HepG2 (cell line): ENCODE results near the gene ATG4B. TPM values are rescaled to one million over a fixed set of nuclear protein-coding genes. Genes with fewer than 3 reads are reported as not detected.
A peak's percentile ranks its signal among the peaks of the same experiment; 100 is the strongest.

ENCODE experiments used
- ARID4A ChIP-seq: sonication (generic); formaldehyde crosslinking; IDR thresholded peaks from 2 replicates; pipeline ENCODE4 v1.5.0; 2020; ENCODE audit warnings: mild to moderate bottlenecking, missing genetic modification reagents, borderline replicate concordance
- ETV6 ChIP-seq: sonication (generic); formaldehyde crosslinking; conservative IDR thresholded peaks from 2 replicates; pipeline ENCODE4 v1.4.0; 2020; ENCODE audit warnings: missing genetic modification reagents
- GMEB1 ChIP-seq: sonication (generic); formaldehyde crosslinking; IDR thresholded peaks from 2 replicates; pipeline ENCODE4 v1.5.1; 2020; ENCODE audit warnings: missing genetic modification reagents, mild to moderate bottlenecking, borderline replicate concordance
- HHEX ChIP-seq: IDR thresholded peaks from 2 replicates; pipeline ENCODE4 v1.6.1; 2016; ENCODE audit warnings: control low read depth
- IKZF1 ChIP-seq: fragments of 450-650 bp; IDR thresholded peaks from 2 replicates; pipeline ENCODE4 v1.7.1; 2016
- ISL2 ChIP-seq: sonication (generic); formaldehyde crosslinking; IDR thresholded peaks from 2 replicates; pipeline ENCODE4 v1.5.0; 2020; ENCODE audit warnings: missing genetic modification reagents
- RFX3 ChIP-seq: IDR thresholded peaks from 2 replicates; pipeline ENCODE4 v1.6.1; 2016; ENCODE audit warnings: missing biosample characterization, missing genetic modification reagents
- USF2 ChIP-seq, 2 experiments: sonication (generic) in 1 of 2; formaldehyde crosslinking in 1 of 2; IDR thresholded peaks; 2 replicates each; pipeline versions ENCODE4 v1.5.1 to v1.6.1; 2011 to 2020; ENCODE audit warnings: borderline replicate concordance in 1 of 2, low read depth in 1 of 2, low read length in 1 of 2, mild to moderate bottlenecking in 1 of 2, missing genetic modification reagents in 1 of 2, moderate library complexity in 1 of 2
- ZFP90 ChIP-seq: sonication (generic); formaldehyde crosslinking; IDR thresholded peaks from 2 replicates; pipeline ENCODE4 v1.8.0; 2022; ENCODE audit warnings: missing genetic modification reagents, mild to moderate bottlenecking, inconsistent platforms, borderline replicate concordance
- ZNF253 ChIP-seq: sonication (generic); formaldehyde crosslinking; IDR thresholded peaks from 2 replicates; pipeline ENCODE4 v1.8.0; 2022; ENCODE audit warnings: mild to moderate bottlenecking, missing genetic modification reagents, borderline replicate concordance
- ZNF441 ChIP-seq: sonication (generic); formaldehyde crosslinking; IDR thresholded peaks from 2 replicates; pipeline ENCODE4 v1.7.0; 2021; ENCODE audit warnings: missing genetic modification reagents, borderline replicate concordance
- ZNF770 ChIP-seq: sonication (generic); formaldehyde crosslinking; IDR thresholded peaks from 2 replicates; pipeline ENCODE4 v1.5.0; 2020; ENCODE audit warnings: mild to moderate bottlenecking, missing genetic modification reagents
- ZNF780A ChIP-seq: sonication (generic); formaldehyde crosslinking; IDR thresholded peaks from 2 replicates; pipeline ENCODE4 v1.8.0; 2022; ENCODE audit warnings: mild to moderate bottlenecking, missing genetic modification reagents, moderate library complexity
- polyA plus RNA-seq, 8 experiments: library from polyadenylated mRNA; depleted of rRNA in 3 of 8; stranded (reverse) in 7 of 8; unstranded in 1 of 8; fragments of >200 nt; fragmentation: Illumina TruSeq in 4 of 8; extraction: Trizol in 4 of 8; gene quantifications; 2 replicates each; pipeline versions ENCODE4 v1.2.1 to v1.2.3, GENCODE V29; 2011 to 2016; ENCODE audit warnings: low read depth in 4 of 8, missing spikeins in 1 of 8, mixed read lengths in 1 of 8; ENCODE audit not compliant: insufficient read depth in 1 of 8
- total RNA-seq, 5 experiments: library from RNA; depleted of rRNA; stranded (reverse); fragments of >200 nt; fragmentation: Illumina TruSeq; extraction: Trizol; gene quantifications; 2 replicates each; pipeline ENCODE4 v1.2.3, GENCODE V29; 2016; ENCODE audit warnings: low read depth in 1 of 5
- TF ChIP-seq, protein P1 (sequence below): IDR thresholded peaks from 2 replicates; pipeline ENCODE4 v1.6.1; 2016; ENCODE audit warnings: mild to moderate bottlenecking

Gene ATG4B
- total and polyA plus RNA-seq, 2 of the 13 experiments (the other 11 are each of a cell fraction or from before 2014, with no cell fraction given), result 95.5 to 239 TPM

DNA sequence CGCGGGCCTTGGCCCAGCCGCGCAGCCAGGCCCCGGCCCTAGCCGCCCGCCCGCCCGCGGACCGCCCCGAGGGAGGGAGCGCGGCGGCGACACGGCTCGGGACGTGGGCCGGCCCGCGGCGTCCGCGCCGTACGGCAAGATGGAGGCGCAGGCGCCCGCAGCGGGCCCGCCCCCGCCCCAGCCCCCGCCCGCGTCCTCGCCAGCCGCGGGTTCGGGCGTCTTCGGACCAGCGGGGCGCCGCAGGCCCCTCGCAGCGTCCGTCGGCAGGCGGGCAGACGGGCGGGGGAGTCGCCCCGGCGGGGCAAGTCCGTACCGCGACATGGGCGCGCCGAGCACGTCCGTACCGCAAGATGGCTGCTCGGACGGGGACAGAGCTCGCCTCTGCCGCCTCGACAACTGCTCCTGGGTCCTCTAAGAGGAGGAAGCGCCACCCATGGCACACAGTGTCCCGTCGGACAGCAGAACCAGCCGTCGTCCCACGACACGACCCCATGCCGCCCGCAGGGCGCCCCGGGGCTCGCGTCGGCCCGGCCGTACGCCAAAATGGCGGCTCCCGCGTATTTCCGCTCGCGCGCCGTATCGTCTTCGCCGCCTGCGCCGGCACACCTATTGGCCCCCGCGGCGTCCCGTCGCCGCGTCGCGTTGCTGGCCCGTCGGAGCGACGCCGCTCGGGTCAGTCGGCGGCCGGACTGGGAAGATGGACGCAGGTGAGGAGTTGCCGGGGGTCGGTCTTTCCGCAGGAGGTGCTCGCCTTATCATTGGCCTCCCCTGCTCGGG, at the start of gene ATG4B, which contains the start of gene THAP4 (continued):
- TF ChIP-seq ISL2 (CRISPR knock-in tag) (peak; percentile 85), RFX3 (no peak), ZNF253 (CRISPR knock-in tag) (no peak), ZNF780A (CRISPR knock-in tag) (0 out of 2 replicates have a peak, but pooled peaks have one; percentile 55), ZNF770 (peak; percentile 46; the same call in 1 of the 2 replicates), ZFP90 (CRISPR knock-in tag) (peak; percentile 34; the same call in 1 of the 2 replicates), USF2 (IDR thresholded peaks at IDR 0.05; ENCODE audit: low read depth, low read length) (no peak), USF2 (CRISPR knock-in tag; IDR thresholded peaks at IDR 0.05; ENCODE audit: borderline replicate concordance) (no peak; the same call in 1 of the 2 replicates), ARID4A (CRISPR knock-in tag) (peak; percentile 94), ZNF441 (peak; percentile 27; the same call in 1 of the 2 replicates), GMEB1 (CRISPR knock-in tag) (peak; percentile 99), HHEX (CRISPR knock-in tag) (0 out of 2 replicates have a peak, but pooled peaks have one; percentile 24), IKZF1 (no peak), ETV6 (CRISPR knock-in tag) (peak; percentile 59)
- TF ChIP-seq, protein P1, sequence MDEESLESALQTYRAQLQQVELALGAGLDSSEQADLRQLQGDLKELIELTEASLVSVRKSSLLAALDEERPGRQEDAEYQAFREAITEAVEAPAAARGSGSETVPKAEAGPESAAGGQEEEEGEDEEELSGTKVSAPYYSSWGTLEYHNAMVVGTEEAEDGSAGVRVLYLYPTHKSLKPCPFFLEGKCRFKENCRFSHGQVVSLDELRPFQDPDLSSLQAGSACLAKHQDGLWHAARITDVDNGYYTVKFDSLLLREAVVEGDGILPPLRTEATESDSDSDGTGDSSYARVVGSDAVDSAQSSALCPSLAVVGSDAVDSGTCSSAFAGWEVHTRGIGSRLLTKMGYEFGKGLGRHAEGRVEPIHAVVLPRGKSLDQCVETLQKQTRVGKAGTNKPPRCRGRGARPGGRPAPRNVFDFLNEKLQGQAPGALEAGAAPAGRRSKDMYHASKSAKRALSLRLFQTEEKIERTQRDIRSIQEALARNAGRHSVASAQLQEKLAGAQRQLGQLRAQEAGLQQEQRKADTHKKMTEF (CRISPR knock-in tag), result peak; percentile 92
